SHP77 (cell line): ENCODE results near the gene GTPBP2.
A peak's percentile ranks its signal among the peaks of the same experiment; 100 is the strongest.

Source experiments
- DNase-seq, 2 experiments: peaks; one replicate each; lab custom pipeline; 2025; lab: John Stamatoyannopoulos, UW

The GTPBP2 gene

GRCh38 chr6:43578748-43579147 is 50.3 kb downstream of the GTPBP2 start:
- DNase-seq = no peak

- peak; percentile 87 to 92 for DNase-seq
Measured at GRCh38 chr6:43575772-43576551, 53.1 kb downstream of the GTPBP2 start, which contains the start of the genes POLH and XPO5. POLH (plus strand) TSS chr6:43576185; CDS start chr6:43582320, 6,135 bp downstream. XPO5 (minus strand) TSS chr6:43576038; CDS start chr6:43575864, 174 bp downstream.

GRCh38 chr6:43575105-43575771 is 53.8 kb downstream of the GTPBP2 start:
- DNase-seq = peak in 1 of 2 experiments; percentile 23

GRCh38 chr6:43572015-43572414 is 57.0 kb downstream of the GTPBP2 start:
- no peak for DNase-seq

- DNase-seq = no peak
Measured at GRCh38 chr6:43570876-43571441, 58.1 kb downstream of the GTPBP2 start.
